ENCODE measurements around the gene HSPB1.
"Not testable (repeated sequence)": the region's sequence is repeated elsewhere in the genome, so short reads cannot be mapped to it uniquely, and the experiment has no call there.

HSPB1 gene

DNA sequence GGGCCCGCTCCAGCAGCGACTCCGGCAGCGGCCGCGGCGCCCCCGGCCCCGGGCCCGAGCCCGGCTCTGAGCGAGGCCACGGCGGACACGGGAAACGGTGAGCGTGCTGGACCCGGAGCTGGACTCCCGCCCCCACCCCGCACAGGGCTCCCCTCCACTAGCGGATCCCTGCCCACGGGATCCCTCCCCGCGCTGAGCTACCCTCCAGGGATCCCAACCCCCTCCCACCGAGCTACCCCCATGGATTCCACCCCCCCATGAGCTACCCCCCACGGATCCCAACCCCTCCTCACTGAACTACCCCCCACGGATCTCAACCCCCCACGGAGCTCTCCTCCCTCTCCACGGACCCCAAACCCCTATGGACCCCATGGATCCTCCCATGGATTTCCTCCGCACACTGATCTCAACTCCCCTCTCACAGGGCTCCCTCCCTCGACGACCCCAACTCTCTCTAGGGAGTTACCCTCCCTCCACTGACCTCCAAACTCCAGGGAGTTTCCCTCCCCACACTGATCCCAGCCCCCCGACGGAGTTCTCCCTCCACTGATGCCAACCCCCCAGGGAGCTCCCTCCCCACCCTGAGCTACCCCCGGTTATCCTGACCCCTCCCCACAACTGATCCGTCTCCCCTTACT, 20.6 kb upstream of the HSPB1 start:
- no peak for DNase-seq

DNA sequence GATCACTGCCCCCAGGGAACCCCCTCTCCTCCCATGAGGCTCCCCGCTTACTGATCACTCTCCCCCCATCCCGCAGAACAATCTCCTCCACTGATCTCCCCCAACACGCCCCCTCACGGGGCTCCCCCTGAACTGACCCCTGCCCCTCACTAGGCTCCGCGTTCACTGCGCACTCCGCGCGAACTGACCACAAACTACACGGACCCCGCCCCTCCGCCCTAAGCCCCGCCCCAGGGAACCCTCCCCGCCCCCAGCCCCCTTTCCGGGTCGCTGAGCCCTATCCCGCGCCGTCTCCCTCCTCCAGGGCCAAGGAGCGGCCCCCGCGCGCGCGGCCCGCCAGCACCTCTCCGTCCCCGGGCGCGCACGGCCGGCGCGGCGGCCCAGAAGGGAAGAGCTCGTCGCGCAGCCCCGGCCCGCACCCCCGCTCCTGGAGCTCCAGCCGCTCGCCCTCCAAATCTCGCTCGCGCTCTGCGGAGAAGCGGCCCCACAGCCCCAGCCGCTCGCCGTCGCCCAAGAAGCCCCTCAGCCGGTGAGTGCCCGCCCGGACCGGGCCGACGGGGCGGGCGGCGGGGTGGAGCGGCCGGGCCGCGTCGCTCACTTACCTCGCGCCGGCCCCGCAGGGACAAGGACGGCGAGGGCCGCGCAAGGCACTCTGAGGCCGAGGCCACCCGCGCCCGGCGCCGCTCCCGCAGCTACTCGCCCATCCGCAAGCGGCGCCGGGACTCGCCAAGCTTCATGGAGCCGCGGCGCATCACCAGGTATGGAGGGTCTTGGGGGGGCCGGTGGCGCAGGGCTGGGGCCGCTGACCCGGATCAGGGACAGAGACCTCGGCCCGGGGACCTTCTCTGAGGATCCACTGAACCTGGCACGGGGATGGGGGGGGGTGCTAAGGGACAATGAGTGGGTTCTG, 19.9 kb upstream of the HSPB1 start:
- no peak for DNase-seq

DNA sequence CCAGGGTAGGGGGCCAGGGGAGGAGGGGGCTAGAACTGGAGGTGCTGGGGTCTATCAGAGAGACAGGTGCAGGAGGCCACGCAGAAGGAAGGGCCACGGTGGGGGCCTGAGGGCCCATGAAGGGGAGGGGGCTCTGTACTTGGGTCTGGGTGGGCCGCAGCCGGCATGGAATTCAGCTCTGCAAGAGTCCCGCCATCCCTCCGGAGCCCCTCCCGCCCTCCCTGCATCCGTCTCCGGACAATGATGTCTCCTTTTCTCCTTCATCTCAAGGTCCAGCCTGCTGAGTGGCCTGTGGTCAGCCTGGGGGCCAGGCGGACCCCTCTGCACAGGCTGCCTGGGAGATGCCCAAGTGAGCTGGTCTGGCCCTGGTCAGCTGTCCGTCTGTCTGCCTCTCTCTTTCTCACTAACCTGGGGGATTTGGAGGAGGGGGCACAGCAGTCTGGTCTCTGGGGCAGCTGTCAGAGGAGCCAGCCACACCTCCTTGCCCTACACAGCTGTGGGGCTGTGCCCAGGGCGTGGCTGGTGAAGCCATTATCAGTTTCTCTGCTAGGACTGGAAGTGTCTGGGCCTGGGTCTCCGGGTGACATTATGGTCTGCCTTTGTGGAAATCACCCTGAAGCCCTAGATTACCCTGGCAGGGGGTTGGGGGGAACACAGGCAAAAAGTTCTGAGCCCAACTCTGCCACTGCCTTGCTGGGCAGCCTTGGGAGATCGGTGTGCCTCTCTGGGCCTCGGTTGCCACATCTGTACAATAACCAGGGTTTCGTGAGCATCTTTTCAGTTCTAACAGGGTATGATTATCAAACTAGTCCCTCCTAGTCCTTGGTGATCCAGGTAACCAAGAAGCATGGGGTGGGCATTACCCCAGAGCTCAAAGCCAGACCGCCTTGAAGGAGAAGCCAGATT, 19.0 kb upstream of the HSPB1 start:
- no peak for DNase-seq

DNA sequence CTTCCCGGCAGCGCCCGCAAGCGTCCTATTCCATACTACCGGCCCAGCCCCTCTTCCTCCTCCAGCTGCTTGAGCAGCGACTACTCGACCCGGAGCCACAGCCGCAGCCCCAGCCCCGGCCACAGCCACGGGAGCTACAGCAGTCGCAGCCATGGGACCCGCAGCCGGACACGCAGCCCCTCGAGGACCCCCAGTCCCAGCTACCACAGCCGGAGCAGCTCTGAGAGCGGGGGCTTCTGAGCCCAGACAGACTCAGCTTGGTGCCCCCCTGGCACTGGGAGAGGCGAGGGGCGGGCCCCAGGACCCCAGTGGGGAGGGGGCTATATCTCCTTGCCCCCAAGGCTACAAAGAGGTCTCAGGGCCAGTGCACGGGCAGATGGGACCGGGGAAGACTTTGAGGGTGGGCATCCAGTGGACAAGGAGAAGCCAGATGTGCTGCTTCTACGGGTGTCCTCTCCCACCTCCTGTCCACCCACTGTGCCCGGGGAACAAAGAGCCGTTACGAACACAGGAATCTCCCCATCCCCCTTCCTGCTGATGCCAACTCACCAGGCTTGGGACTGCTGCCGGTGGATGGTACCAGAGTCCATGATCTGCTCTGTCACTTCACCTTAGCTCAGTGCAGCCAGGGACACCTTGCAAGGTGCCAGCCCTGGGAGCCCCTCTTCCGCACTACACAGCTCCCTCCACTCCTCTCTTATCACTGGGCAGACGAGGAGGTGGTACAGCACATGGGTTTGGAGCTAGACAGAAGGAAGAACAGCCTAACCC, 16.7 kb upstream of the HSPB1 start:
- no peak for DNase-seq

DNA sequence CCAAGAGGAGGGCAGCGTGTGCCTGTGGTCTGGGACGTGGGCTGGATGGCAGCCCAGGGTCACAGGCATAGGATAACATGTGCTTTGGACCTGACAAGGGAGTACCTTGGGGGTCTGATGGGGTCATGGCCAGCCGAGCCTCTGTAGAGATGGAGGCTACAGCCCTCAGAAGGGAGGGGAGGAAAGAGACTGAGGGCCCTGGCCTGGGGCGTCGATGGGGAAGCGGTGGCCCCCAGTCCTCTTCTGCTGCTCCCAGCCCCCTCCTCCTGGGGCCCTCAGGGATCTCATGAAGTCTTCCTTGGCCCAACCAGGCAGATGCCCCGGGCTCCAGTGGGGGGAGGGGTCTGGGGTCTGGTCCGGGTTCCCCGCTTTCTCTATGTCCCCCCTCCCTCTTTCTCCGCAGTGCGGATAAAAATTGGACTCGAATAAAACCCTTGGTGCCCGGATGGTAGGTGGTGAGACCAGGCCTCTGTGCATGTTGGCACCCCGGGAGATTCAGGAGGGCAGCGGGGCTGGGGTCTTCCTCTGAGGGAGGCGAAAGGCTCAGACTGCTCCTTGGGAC, 15.6 kb upstream of the HSPB1 start:
- no peak for DNase-seq

GRCh38 chr7:76290847-76291350, 11.6 kb upstream of the HSPB1 start:
- not testable (repeated sequence) for DNase-seq

DNA sequence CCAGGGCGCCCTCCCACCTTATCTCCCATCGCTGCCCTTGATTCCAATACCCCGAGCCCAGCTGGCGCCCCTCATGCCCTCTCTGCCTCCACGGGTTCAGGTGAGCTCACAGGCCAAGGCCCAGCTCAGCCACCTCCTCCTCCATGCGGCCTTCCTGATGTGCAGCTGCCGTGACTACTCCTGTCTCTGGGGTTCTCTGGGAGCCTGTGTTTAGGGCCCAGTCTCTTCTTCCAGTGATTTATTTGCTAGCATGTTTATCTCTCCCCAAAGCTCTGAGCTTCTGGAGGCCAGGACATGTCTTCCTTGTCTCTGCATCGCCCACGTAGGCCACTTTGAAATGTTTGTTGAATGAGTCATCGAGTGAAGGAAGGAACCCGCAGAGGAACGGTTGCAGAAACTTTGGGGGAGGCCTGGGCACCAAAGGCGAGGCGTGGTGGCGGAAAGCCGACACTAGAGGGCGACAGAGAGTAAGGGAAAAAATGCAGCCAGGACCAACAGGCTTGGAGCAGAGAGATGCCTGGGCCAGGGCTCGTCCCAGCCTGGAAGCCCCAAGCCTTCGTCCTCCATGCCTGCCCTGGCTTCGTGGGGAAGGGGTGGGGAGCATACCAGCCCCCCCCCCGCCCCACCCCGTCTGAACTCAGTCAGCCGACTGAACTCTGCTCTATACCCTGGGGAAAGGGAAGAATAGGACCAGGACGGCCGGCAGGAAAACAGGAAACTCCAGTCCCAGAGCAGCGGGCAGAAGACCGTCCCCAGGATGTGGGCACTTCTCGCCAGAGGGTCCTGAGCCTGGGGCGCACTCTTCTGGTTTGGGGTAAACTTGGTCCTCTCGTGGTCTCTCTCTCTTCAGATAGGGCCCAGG, 10.9 kb upstream of the HSPB1 start:
- DNase-seq, result peak; percentile 85 to 87

- no peak for DNase-seq
These were observed 10.3 kb upstream of the HSPB1 start for GRCh38 chr7:76292213-76292573.

GRCh38 chr7:76292911-76293310, 9.6 kb upstream of the HSPB1 start:
- not testable (repeated sequence) for DNase-seq

GRCh38 chr7:76293407-76293901, 9.0 kb upstream of the HSPB1 start:
- DNase-seq, result no peak

DNA sequence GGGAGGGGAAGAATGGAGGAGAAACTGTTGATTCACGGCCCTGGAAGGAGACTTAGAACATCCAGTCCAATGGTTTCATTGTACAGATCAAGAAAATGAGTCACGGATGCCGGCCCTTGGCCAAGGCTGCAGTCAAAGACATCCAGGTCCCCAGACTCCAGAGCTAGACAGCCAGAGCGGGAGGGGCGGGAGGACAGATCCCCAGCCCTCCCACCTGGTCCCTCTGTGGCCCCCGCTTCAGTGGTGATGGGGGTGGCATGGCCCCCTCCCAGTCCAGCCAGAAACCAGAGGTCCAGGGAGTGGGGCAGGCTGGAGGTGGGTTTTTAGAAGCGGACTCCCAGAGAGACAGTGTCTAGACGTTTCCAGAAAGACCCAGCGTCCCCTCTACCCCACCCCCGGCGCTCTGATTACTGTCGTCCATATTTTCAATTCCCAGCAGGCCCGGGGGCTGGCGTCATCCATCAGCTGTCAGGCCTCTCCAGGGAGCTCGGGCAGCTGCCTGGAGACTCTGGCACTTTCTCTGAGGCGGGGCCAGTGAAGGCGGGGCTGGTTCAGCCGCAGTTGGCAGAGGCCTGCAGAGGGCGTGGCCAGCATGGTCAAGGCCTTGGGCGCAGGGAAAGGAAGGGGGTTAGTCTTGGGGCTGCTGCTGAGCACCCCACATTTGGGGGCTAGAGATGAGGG, 8.0 kb upstream of the HSPB1 start:
- DNase-seq, result no peak

- DNase-seq, result no peak
These were observed 5.4 kb upstream of the HSPB1 start for GRCh38 chr7:76296743-76297740.

DNA sequence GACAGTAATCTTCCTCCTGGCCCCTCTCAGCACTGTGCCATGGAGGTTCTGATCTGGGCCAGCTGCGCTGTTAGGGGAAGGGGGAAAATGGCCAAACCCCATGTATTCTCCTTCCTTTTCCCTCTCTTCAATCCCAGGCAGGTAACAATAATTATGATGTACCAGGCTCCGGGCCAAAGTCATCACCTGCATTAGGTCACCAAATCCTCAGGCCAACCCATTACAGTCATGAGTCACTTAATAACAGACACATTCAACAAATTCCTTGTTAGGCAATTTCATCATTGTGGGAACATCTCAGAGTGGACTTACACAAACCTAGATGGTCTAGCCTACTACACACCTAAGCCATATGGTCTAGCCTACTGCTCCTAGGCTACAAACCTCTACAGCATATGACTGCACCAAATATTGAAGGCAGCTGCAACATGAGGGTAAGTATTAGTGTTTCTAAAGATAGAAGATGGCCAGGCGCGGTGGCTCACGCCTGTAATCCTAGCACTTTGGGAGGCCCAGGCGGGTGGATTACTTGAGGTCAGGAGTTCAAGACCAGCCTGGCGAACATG, 2.2 kb upstream of the HSPB1 start:
- DNase-seq, result no peak

DNA sequence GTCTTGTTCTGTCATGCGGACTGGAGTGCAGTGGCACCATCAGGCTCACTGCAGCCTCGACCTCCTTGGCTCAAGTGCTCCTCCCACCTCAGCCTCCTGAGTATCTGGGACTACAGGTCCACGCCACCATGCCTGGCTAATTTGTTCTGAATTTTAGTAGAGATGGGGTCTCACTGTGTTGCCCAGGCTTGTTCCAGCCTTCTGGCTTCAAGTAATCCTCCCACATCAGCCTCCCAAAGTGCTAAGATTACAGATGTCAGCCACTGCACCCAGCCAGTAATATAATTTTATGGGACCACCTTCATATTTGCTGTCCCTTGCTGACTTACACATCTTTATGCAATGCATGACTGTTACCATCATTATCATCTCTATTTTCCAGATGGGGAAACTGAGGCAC, 1.5 kb upstream of the HSPB1 start:
- DNase-seq, result no peak

DNA sequence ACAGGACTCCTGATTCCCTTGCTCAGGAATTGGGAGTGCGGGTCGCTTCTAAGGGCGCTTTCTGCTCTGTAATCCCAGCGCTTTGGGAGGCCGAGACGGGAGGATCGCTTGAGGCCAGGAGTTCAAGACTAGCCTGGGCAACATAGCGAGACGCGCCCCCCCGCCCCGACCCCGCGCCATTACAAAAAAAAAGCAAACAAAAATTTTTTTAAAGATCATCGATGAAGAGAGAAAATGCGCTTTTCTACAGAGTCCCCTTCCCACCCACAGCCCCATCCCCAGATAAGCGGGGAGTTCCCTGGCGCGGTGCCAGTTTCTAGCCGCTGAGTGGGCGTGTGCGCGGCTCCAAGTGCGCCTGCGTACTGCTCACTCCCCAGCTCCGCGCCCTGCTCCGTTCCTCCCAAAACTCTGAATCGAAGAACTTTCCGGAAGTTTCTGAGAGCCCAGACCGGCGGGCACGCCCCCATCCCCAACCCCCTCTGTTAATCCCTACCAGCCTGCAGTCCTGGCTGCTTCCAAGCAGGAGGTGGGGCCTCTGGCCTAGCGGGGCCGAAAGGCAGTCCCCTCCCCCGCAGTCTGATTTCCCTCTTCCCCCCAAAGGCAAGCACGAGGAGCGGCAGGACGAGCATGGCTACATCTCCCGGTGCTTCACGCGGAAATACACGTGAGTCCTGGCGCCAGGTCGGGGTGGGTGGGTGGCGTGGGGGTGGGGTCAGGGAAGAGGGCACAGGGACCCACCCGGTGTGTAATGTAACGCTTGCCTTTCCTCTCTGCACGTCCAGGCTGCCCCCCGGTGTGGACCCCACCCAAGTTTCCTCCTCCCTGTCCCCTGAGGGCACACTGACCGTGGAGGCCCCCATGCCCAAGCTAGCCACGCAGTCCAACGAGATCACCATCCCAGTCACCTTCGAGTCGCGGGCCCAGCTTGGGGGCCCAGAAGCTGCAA, 1.0 kb downstream of the HSPB1 start:
- peak; percentile 73 to 76 for DNase-seq

GRCh38 chr7:76304888-76305375, 2.5 kb downstream of the HSPB1 start:
- no peak for DNase-seq

DNA sequence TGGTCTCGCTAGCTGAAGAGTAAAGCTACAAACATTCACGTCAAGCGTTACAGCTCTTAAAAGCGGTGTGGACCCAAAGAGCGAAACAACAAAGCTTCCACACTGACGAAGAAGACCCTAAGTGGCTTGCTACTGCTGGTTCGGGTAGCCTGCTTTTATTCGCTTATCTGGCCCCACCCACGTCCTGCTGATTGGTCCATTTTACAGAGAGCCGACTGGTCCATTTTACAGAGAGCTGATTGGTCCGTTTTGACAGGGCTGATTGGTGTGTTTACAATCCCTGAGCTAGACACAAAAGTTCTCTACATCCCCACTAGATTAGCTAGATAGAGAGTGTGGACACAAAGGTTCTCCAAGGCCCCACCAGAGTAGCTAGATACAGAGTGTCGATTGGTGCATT, 6.4 kb downstream of the HSPB1 start:
- DNase-seq, result not testable (repeated sequence)
